ENCODE results near the gene LHX1. TPM values are rescaled to one million over a fixed set of nuclear protein-coding genes. Genes with fewer than 3 reads are reported as not detected.

LHX1 gene
- total and polyA plus RNA-seq, 5 donors, result not detected

GRCh38 chr17:36948717-36949460 is 11.6 kb downstream of the LHX1 start, which contains the start of gene AATF:
TSS of gene AATF (plus strand) at chr17:36948954. CDS start at chr17:36949126, 172 bp downstream.
- peak within 1 kb of the TSS; percentile 70 for H3K4me3 ChIP-seq (ENCODE audit: low read length)
- no peaks in the 10 kb centered on the region for H3K9me3 ChIP-seq (ENCODE audit: control insufficient read depth, low read length)
- peak; percentile 100 for ATAC-seq
- intact Hi-C loops (cut with DNase I), result loop anchor here in 1 of 4 donors (5.0 kb wide), 1 partner anchor 467 kb away; no protein-coding TSS in a partner anchor
- no peaks in the 10 kb centered on the region for H3K4me1 ChIP-seq (ENCODE audit: control insufficient read depth, insufficient read depth, low read length)
- DNase-seq, result peak; percentile 96 to 99 (median 99)
- H3K27ac ChIP-seq (ENCODE audit: low read length), result peak within 1 kb of the TSS; percentile 71
- WGBS, result under 1% methylated on average over 90 of the region's 90 CpGs
- no peaks in the 10 kb centered on the region for H3K27me3 ChIP-seq (ENCODE audit: control insufficient read depth, insufficient read depth)

GRCh38 chr17:36949461-36949927 is 12.2 kb downstream of the LHX1 start:
- Histone ChIP-seq H3K27me3 (ENCODE audit: control insufficient read depth, insufficient read depth) (no peaks in the 10 kb centered on the region), H3K9me3 (ENCODE audit: control insufficient read depth, low read length) (no peaks in the 10 kb centered on the region), H3K4me3 (ENCODE audit: low read length) (peak overlapping the region; percentile 70), H3K27ac (ENCODE audit: low read length) (peak overlapping the region; percentile 71), H3K4me1 (ENCODE audit: control insufficient read depth, insufficient read depth, low read length) (no peaks in the 10 kb centered on the region)
- intact Hi-C loops (cut with DNase I), result loop anchor here in 1 of 4 donors (5.0 kb wide), 1 partner anchor 467 kb away; no protein-coding TSS in a partner anchor
- no peak for DNase-seq
- WGBS, result 9% methylated on average over 9 of the region's 9 CpGs
- peak in 1 of 2 donors; percentile 39 for ATAC-seq

GRCh38 chr17:36950027-36950426 is 12.8 kb downstream of the LHX1 start:
- Histone ChIP-seq H3K27me3 (ENCODE audit: control insufficient read depth, insufficient read depth) (no peaks in the 10 kb centered on the region), H3K4me3 (ENCODE audit: low read length) (peak overlapping the region; percentile 70), H3K9me3 (ENCODE audit: control insufficient read depth, low read length) (no peaks in the 10 kb centered on the region), H3K27ac (ENCODE audit: low read length) (no peak overlapping the region), H3K4me1 (ENCODE audit: control insufficient read depth, insufficient read depth, low read length) (no peaks in the 10 kb centered on the region)
- ATAC-seq (no peak), DNase-seq (no peak)
- 62% methylated on average over 8 of the region's 8 CpGs for WGBS
- intact Hi-C loops (cut with DNase I), result no loop called here

GRCh38 chr17:36951084-36951789 is 14.0 kb downstream of the LHX1 start:
- intact Hi-C loops (cut with DNase I), result no loop called here
- ATAC-seq, result no peak
- H3K4me1 ChIP-seq (ENCODE audit: control insufficient read depth, insufficient read depth, low read length), result no peaks in the 10 kb centered on the region
- H3K4me3 ChIP-seq (ENCODE audit: low read length), result no peak overlapping the region
- no peak overlapping the region for H3K27ac ChIP-seq (ENCODE audit: low read length)
- H3K9me3 ChIP-seq (ENCODE audit: control insufficient read depth, low read length), result no peaks in the 10 kb centered on the region
- H3K27me3 ChIP-seq (ENCODE audit: control insufficient read depth, insufficient read depth), result no peaks in the 10 kb centered on the region
- 94% methylated on average over 5 of the region's 5 CpGs for WGBS
- no peak for DNase-seq

DNA sequence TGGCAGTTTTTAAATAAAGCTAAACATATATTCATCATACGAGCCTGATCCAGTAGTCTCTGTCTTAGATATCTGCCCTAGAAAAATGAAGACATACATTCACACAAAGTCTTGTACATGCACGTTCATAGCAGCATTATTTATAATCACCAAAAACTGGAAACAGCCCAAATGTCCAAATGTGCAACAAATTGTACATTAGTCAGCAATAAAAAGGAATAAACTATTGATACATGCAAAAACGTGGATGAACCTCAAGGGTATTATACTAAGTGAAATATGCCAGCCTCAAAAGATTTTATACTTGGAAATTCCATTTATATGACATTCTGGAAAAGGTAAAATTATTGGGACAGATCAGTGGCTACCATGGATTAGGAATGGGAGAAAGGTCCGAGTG is 34.2 kb downstream of the LHX1 start:
- Histone ChIP-seq H3K4me1 (ENCODE audit: control insufficient read depth, insufficient read depth, low read length) (no peaks in the 10 kb centered on the region), H3K9me3 (ENCODE audit: control insufficient read depth, low read length) (no peaks in the 10 kb centered on the region), H3K4me3 (ENCODE audit: low read length) (no peak overlapping the region), H3K27ac (ENCODE audit: low read length) (no peak overlapping the region), H3K27me3 (ENCODE audit: control insufficient read depth, insufficient read depth) (no peaks in the 10 kb centered on the region)
- 86% methylated on average over 4 of the region's 4 CpGs for WGBS
- ATAC-seq (no peak), DNase-seq (no peak)
- intact Hi-C loops (cut with DNase I), result no loop called here

- H3K9me3 ChIP-seq (ENCODE audit: control insufficient read depth, low read length), result no peaks in the 10 kb centered on the region
- DNase-seq, result no peak
- no peak overlapping the region for H3K4me3 ChIP-seq (ENCODE audit: low read length)
- ATAC-seq, result no peak
- H3K27ac ChIP-seq (ENCODE audit: low read length), result no peak overlapping the region
- no peaks in the 10 kb centered on the region for H3K4me1 ChIP-seq (ENCODE audit: control insufficient read depth, insufficient read depth, low read length)
- no peaks in the 10 kb centered on the region for H3K27me3 ChIP-seq (ENCODE audit: control insufficient read depth, insufficient read depth)
- intact Hi-C loops (cut with DNase I), result no loop called here
Measured at GRCh38 chr17:36972186-36972700, 35.0 kb downstream of the LHX1 start.

DNA sequence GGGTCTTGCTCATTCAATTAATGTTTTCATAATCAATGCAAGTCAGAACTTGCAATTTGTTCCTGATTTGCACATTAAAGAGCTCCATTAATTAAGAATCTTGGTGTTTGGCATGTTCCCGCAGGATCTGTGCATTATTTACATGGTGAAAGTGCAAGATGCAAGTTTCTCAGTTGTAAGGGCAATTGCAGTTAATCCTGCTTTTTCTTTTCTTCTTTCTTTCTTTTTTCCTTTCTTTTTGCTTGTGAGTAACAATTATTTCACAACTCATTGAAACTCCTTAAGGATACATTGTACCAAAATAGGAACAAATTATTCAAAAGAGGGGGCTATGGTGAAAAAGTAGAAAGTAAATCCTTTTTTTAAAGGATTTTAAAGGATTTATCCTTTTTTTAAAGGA is 35.6 kb downstream of the LHX1 start:
- intact Hi-C loops (cut with DNase I), result no loop called here
- no peaks in the 10 kb centered on the region for H3K4me1 ChIP-seq (ENCODE audit: control insufficient read depth, insufficient read depth, low read length)
- H3K27me3 ChIP-seq (ENCODE audit: control insufficient read depth, insufficient read depth), result no peaks in the 10 kb centered on the region
- no peak for DNase-seq
- ATAC-seq, result no peak
- 95% methylated on average over 1 of the region's 1 CpG for WGBS
- H3K27ac ChIP-seq (ENCODE audit: low read length), result no peak overlapping the region
- H3K4me3 ChIP-seq (ENCODE audit: low read length), result no peak overlapping the region
- no peaks in the 10 kb centered on the region for H3K9me3 ChIP-seq (ENCODE audit: control insufficient read depth, low read length)

DNA sequence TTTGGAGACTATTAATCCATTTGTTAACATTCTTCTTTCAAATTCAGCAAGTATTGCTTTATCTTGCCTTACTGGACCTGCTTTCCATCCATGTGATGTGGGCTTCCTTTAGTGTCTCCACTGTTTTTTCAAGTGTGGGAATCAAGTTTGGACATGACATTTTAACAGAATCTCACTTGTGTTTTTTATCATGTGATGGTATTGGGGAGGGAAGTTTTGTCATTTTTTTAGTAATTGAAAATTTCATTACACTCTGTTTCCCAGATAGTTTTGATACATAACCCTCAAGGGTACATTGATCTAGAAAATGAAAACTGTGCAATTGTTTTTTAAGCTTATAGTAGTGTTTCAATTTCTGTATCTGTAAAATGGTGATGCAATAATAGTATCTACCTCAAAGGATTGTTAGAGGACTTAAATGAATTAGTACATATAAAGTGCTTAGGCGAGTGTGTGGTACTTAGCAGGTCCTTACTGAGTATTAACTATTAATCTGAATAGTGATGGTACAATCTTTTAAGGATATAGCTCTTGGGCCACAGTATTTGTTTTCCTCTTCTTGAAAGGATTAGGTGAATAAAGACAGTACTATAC is 38.7 kb downstream of the LHX1 start:
- Histone ChIP-seq H3K9me3 (ENCODE audit: control insufficient read depth, low read length) (no peaks in the 10 kb centered on the region), H3K4me1 (ENCODE audit: control insufficient read depth, insufficient read depth, low read length) (no peaks in the 10 kb centered on the region), H3K27ac (ENCODE audit: low read length) (no peak overlapping the region), H3K27me3 (ENCODE audit: control insufficient read depth, insufficient read depth) (no peaks in the 10 kb centered on the region), H3K4me3 (ENCODE audit: low read length) (no peak overlapping the region)
- WGBS, result 97% methylated on average over 1 of the region's 1 CpG
- ATAC-seq, result no peak
- intact Hi-C loops (cut with DNase I), result no loop called here
- no peak for DNase-seq

- Histone ChIP-seq H3K27ac (ENCODE audit: low read length) (no peak overlapping the region), H3K27me3 (ENCODE audit: control insufficient read depth, insufficient read depth) (no peaks in the 10 kb centered on the region), H3K4me3 (ENCODE audit: low read length) (no peak overlapping the region), H3K9me3 (ENCODE audit: control insufficient read depth, low read length) (no peaks in the 10 kb centered on the region), H3K4me1 (ENCODE audit: control insufficient read depth, insufficient read depth, low read length) (no peaks in the 10 kb centered on the region)
- intact Hi-C loops (cut with DNase I), result no loop called here
- WGBS, result 94% methylated on average over 2 of the region's 2 CpGs
- ATAC-seq (no peak), DNase-seq (no peak)
Measured at GRCh38 chr17:36977066-36977465, 39.8 kb downstream of the LHX1 start.

DNA sequence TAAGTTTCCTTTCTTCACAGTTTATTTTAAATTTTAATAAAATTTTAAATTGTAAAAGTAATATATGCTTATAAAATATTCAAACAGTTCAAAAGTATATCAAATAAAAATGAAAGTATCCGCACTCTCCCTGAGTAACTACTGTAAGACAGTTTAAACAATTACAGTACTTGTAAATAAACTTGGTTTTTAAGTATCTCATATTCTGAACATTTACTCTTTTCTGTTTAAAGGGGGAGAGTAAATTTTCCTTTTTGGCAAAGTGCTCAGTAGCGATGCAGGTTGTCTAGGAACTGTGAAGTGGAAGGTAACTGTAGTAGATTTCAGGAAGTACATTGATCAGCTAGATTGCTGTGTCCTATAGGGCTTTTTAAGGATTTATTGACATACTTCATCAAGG is 40.3 kb downstream of the LHX1 start:
- H3K27ac ChIP-seq (ENCODE audit: low read length), result no peak overlapping the region
- no peaks in the 10 kb centered on the region for H3K9me3 ChIP-seq (ENCODE audit: control insufficient read depth, low read length)
- no peak for ATAC-seq
- H3K4me3 ChIP-seq (ENCODE audit: low read length), result no peak overlapping the region
- 96% methylated on average over 2 of the region's 2 CpGs for WGBS
- H3K27me3 ChIP-seq (ENCODE audit: control insufficient read depth, insufficient read depth), result no peaks in the 10 kb centered on the region
- no peaks in the 10 kb centered on the region for H3K4me1 ChIP-seq (ENCODE audit: control insufficient read depth, insufficient read depth, low read length)
- intact Hi-C loops (cut with DNase I), result no loop called here
- no peak for DNase-seq
